ENCODE data around the gene DCAF4.

DCAF4 gene

DNA sequence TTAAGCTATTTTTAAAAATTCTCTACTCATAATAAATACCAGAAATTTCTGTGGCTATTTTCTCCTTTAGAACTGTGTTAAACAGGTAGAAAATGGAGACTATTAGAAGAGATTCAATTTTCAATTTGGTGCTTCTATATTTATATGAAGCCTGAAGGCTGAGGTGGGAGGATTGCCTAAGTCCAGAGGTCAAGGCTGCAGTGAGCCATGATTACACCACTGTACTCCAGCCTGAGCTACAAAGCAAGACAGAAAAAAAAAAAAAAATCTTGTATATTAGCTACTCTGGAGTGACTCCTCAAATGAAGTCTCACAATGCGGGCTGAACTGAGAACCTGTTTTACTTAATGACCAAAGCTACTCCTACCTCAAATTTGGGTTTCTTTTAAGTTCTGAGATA, 22.5 kb upstream of the DCAF4 start:
- no peak for TF ChIP-seq JUND (IDR thresholded peaks at IDR 0.05; ENCODE audit: low read depth)
- in situ Hi-C loops (cut with HindIII; ENCODE audit: low pct_unique_long_range_greater_than_20kb, low sequenced_read_pairs), result no loop called here
- no peak for DNase-seq (ENCODE audit: low read depth in 1 of 2, low spot score in 1 of 2)

DNA sequence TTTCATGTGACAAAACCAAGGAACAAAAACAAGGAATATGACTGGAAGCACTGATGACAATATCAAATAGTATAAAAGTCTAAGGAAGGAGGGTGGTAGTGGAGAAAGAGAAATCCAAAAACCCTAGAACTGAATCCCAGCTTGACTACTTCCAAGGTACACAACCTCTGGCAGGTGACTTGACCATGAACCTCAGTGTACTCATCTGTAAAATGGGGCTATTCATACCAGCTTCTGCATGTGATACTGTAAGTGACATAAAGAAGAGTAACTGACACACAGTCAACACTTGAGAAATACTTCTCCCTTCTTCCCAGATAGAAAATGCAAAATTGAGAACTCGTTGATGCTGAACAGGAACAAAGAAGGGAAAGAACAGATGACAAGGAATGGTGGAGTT, 22.0 kb upstream of the DCAF4 start:
- DNase-seq (ENCODE audit: low read depth in 1 of 2, low spot score in 1 of 2), result no peak
- no peak for TF ChIP-seq JUND (IDR thresholded peaks at IDR 0.05; ENCODE audit: low read depth)
- in situ Hi-C loops (cut with HindIII; ENCODE audit: low pct_unique_long_range_greater_than_20kb, low sequenced_read_pairs), result no loop called here

DNA sequence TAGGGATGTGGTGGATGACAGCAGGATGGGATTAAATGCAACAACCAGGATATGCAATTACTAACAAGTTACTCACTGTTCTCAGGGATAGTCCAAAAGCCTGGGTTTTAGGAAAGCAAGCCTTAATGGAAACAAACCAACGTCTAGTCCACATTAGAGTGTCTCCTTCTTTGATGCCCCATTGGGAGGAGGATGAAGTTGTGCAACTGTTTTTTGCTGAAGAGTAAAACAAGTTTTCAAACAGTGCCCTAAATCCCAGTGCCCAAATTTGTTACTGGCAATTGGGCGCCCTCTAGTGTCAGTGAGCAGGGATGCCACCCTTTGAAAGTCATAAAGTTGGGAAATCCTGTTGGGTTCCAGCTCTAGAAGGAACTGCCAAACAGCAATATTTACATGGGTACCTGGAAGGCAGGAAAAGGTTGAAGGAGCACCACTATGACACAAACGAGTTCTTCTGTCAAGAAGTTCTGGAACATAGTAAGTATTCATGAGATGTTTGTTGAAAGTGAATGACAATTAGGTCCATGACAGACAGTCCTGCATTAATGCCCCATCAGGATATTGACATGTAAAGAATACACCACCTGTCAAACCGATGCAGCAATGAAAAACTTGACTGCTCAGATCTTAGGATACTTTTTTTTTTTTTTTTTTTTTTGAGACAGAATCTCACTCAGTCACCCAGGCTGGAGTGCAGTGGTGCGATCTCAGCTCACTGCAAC, 21.3 kb upstream of the DCAF4 start:
- TF ChIP-seq JUND (IDR thresholded peaks at IDR 0.05; ENCODE audit: low read depth), result no peak
- in situ Hi-C loops (cut with HindIII; ENCODE audit: low pct_unique_long_range_greater_than_20kb, low sequenced_read_pairs), result no loop called here
- DNase-seq (ENCODE audit: low read depth in 1 of 2, low spot score in 1 of 2), result peak; percentile 51 to 87

DNA sequence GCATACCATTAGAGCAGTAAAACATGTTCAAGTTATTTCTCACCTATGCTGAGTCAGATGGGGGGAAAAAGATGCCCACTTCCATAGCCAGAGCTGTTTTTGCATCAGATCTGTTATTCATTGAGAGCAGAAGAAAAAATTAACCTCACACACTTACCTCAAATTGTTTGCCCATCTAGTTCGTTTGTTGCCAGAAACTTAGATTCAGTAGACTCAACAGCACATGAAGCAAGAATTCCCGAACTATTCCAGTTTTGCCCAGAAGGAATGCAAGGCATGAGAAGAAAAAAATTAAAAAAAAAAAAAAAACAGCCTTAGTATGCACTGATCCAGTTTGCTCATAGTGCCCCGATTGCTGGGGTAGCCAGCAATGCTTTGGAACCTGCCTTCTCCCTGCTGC, 19.9 kb upstream of the DCAF4 start:
- no peak for TF ChIP-seq JUND (IDR thresholded peaks at IDR 0.05; ENCODE audit: low read depth)
- DNase-seq (ENCODE audit: low read depth in 1 of 2, low spot score in 1 of 2), result no peak
- in situ Hi-C loops (cut with HindIII; ENCODE audit: low pct_unique_long_range_greater_than_20kb, low sequenced_read_pairs), result no loop called here

DNA sequence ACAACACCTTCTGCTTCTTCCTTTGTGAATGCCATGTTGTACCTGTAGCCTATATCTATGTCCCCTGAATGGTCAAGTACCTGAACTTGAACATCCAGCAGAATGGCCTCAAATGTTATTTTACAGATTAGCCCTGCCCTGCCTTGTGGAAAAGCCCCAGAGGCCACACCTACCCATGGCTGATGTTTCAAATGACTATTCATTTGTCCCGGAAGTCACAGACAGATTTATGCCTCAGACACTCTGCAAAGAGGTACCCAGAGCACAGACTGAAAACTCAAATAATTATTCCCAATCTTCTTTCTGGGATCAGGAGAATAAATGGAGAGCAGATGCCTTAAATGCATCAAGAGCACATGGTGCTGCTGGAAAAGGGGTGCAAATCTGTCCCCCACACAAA, 19.4 kb upstream of the DCAF4 start:
- TF ChIP-seq JUND (IDR thresholded peaks at IDR 0.05; ENCODE audit: low read depth), result no peak
- in situ Hi-C loops (cut with HindIII; ENCODE audit: low pct_unique_long_range_greater_than_20kb, low sequenced_read_pairs), result no loop called here
- DNase-seq (ENCODE audit: low read depth in 1 of 2, low spot score in 1 of 2), result no peak

DNA sequence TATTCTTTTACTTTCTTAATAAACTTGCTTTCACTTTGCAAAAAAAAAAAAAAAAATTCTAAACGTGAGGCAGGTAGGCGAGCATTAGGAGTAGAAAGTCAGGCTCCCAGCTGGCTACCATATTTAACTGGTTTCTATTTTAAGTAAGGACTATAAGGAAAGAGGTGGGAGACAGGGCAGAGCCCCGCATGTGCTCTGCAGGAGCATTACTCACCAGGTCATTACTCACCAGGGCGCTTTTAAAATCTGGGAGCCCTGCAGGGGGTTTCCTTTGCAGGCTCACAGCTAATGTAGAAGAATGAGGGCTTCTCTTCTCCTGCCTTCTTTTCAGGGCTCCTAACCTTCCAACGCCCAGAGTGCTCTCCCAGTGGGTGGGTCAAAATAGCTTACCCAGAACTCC, 18.4 kb upstream of the DCAF4 start:
- DNase-seq (ENCODE audit: low read depth in 1 of 2, low spot score in 1 of 2), result no peak
- in situ Hi-C loops (cut with HindIII; ENCODE audit: low pct_unique_long_range_greater_than_20kb, low sequenced_read_pairs), result no loop called here
- no peak for TF ChIP-seq JUND (IDR thresholded peaks at IDR 0.05; ENCODE audit: low read depth)

DNA sequence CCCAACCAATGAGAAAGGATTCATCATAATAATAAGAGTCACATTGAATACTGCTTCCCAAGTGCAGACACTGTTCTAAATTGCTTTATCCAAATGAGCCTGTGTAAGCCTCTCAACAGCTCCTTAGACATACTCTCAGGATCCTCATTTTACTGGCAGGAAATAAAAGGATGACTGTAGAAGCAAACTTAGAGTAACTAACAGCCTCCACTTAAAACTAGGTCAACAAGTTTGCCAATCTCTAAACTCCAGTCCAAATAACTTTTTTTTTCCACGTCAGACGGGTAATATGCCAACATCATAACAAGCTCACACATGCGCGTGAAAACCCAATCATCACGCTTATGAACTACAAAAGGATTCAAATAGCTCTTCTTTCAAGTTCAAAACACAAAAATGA, 17.1 kb upstream of the DCAF4 start:
- TF ChIP-seq JUND (IDR thresholded peaks at IDR 0.05; ENCODE audit: low read depth), result no peak
- no peak for DNase-seq (ENCODE audit: low read depth in 1 of 2, low spot score in 1 of 2)
- in situ Hi-C loops (cut with HindIII; ENCODE audit: low pct_unique_long_range_greater_than_20kb, low sequenced_read_pairs), result no loop called here

DNA sequence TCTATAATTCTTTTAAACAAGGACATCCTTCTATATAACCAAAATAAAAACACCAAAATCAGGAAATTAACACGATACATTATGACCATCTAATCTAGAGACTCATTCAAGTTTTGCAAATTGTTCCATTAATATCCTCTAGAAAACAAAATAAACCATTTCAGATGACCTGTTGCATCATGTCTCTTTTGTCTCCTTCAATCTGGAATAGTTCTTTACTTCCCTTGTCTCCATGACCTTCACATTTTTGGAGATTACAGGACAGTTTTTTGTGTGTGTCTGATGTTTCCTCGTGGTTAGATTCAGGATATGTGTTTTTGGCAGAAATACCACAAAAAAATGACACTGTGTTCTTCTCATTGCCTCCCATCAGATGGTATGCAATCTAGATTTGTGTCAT, 12.5 kb upstream of the DCAF4 start:
- TF ChIP-seq JUND (IDR thresholded peaks at IDR 0.05; ENCODE audit: low read depth), result no peak
- no peak for DNase-seq (ENCODE audit: low read depth in 1 of 2, low spot score in 1 of 2)
- in situ Hi-C loops (cut with HindIII; ENCODE audit: low pct_unique_long_range_greater_than_20kb, low sequenced_read_pairs), result no loop called here

DNA sequence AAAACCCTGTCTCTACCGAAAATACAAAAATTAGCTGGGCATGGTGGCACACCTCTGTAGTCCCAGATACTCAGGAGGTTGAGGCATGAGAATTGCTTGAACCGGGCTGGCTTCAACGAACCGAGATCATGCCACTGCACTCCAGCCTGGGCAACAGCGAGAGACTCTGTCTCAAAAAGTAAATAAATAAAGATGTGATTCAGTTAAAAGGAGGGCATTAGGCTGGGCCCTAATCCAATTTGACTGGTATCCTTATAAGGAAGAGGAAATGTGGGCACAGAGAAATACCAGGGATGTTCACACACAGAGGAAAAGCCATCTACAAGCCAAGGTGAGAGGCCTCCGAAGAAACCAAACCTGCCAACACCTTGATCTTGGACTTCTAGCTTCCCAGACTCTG, 10.1 kb upstream of the DCAF4 start:
- in situ Hi-C loops (cut with HindIII; ENCODE audit: low pct_unique_long_range_greater_than_20kb, low sequenced_read_pairs), result no loop called here
- DNase-seq (ENCODE audit: low read depth in 1 of 2, low spot score in 1 of 2), result no peak
- TF ChIP-seq JUND (IDR thresholded peaks at IDR 0.05; ENCODE audit: low read depth), result no peak

DNA sequence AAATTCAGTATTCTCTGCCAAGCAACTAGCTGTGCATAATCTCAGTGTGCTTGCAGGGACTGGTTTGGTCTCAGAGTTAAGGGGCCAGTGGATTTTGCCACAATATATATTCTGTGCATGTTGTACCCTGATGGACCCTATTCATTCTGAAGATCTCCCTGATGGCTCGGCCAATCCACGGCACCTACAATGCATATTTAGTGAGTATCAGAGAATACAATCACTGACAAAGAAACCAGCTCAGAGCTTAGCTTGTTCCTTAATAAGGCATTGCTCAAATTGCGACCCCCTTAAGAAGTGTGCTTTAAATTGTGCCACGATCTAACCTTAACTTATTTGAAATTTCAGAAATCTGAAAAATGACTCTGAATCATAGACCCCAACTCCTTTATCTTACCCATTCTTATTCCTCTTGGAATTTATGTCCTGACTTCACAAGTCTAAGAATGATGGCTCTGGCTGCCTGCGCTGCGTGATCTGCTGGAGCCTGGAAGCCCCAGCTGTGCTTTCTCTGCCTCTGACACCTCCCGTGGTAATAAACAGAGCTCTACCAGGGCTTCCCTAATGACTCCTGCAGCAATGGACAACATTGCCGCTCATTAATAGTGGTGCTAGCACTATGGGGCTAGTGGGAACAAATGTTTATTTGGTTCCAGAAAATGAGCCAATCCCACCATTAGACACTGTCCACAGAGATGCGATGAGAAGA, 9.0 kb upstream of the DCAF4 start:
- in situ Hi-C loops (cut with HindIII; ENCODE audit: low pct_unique_long_range_greater_than_20kb, low sequenced_read_pairs), result no loop called here
- no peak for DNase-seq (ENCODE audit: low read depth in 1 of 2, low spot score in 1 of 2)
- no peak for TF ChIP-seq JUND (IDR thresholded peaks at IDR 0.05; ENCODE audit: low read depth)

DNA sequence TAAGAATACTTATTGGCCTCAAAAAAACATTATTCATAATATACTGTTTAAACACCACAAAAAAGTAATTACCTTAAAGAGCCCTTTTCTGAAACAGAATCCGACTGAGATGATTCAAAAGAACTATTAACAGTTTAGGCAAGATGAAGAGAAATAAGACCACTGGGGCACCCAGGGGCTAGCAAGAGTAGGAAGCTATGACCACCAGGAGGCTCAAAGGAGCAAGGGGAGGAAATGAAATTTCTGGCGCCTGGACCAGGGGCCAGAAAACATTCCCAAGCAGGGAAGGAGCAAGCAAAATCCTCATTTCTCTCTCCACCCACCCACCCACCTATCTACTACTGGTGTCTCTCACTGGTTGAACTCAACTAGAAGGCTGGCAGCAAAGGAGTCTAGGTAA, 6.3 kb upstream of the DCAF4 start:
- in situ Hi-C loops (cut with HindIII; ENCODE audit: low pct_unique_long_range_greater_than_20kb, low sequenced_read_pairs), result no loop called here
- no peak for TF ChIP-seq JUND (IDR thresholded peaks at IDR 0.05; ENCODE audit: low read depth)

DNA sequence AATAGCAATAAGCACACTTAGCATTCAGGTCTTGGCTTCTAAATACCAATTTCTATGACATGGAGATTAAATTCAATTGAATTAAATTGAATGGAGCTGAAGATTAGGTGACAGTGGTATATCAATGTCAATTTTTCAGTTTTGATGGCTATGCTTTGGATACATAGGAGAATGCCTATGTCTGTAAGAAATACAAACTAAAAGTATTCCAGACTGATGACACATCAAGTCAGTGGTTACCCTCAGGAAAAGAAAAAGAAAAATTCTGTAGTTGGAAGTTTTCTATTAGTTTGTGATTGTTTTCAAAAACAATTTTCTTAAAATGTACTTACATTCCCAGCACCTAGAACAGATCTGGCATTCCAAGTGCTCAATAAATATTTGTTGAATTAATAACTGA, 4.9 kb upstream of the DCAF4 start:
- DNase-seq (ENCODE audit: low read depth in 1 of 2, low spot score in 1 of 2), result no peak
- TF ChIP-seq JUND (IDR thresholded peaks at IDR 0.05; ENCODE audit: low read depth), result no peak
- in situ Hi-C loops (cut with HindIII; ENCODE audit: low pct_unique_long_range_greater_than_20kb, low sequenced_read_pairs), result no loop called here

More for the DNA sequence above, 6.3 kb upstream of the DCAF4 start:
- DNase-seq (ENCODE audit: low read depth in 1 of 2, low spot score in 1 of 2), result peak in 1 of 2 experiments; percentile 13

DNA sequence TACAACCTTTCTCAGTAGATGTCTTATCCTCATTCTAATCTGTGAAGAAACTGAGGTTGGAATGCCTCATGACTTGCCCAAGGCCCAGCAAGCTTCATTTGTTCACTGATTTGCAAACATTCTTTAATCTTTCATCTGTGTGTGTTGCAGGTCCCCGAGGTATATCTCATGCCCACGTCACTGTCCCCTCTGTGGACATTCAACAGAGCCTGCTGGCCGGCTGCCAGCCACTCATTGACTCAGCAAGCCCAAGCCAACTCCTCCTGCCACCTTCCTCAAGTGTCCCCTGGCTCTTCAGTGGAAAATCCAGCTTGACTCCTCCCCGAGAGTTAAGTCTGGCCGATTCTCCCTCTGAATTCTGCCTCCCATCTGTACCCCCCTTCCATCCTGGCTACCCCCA, 1.9 kb upstream of the DCAF4 start:
- no peak for TF ChIP-seq JUND (IDR thresholded peaks at IDR 0.05; ENCODE audit: low read depth)
- DNase-seq (ENCODE audit: low read depth in 1 of 2, low spot score in 1 of 2), result peak; percentile 36 to 89
- in situ Hi-C loops (cut with HindIII; ENCODE audit: low pct_unique_long_range_greater_than_20kb, low sequenced_read_pairs), result no loop called here

Data from T47D (cell line).